H1 (cell line): ENCODE data around the gene GABRG3. TPM values are rescaled to one million over a fixed set of nuclear protein-coding genes. Genes with fewer than 3 reads are reported as not detected.

Experiments used
- CTCF ChIA-PET: fragments of 300-600 bp; sonication (Branson Sonifier 250); formaldehyde crosslinking; loops from one replicate; lab custom pipeline; 2021; ENCODE audit not compliant: partially characterized antibody; lab: Charles Lee
- POLR2A ChIA-PET: fragments of 300-600 bp; sonication (Branson Sonifier 250); formaldehyde crosslinking; loops from one replicate; lab custom pipeline; 2021; ENCODE audit warnings: inconsistent platforms; ENCODE audit not compliant: partially characterized antibody; lab: Charles Lee
- DNase-seq, 2 experiments: peaks; one replicate each; pipeline versions ENCODE4 v3.0.0 to v3.0.0-alpha.2; 2010 to 2022; ENCODE audit warnings: low spot score in 2 of 2, low read depth in 1 of 2, mixed read lengths in 1 of 2
- FAIRE-seq: peaks from 2 replicates; lab custom pipeline; 2011; peaks lifted over from hg19 to GRCh38; lab: Jason Lieb, UNC
- H2AFZ ChIP-seq: 2 replicates; pipeline ENCODE4 v1.8.1; 2012; ENCODE audit warnings: low read length, inconsistent platforms
- H2AK5ac ChIP-seq: 2 replicates; pipeline ENCODE4 v1.6.1; 2013; ENCODE audit warnings: low read depth, low read length
- H2BK120ac ChIP-seq: replicated peaks from 2 replicates; pipeline ENCODE3; 2013; ENCODE audit warnings: low read depth, low read length, inconsistent platforms
- H2BK12ac ChIP-seq: 2 replicates; pipeline ENCODE4 v1.6.1; 2013; ENCODE audit warnings: low read depth, low read length
- H2BK15ac ChIP-seq: 2 replicates; pipeline ENCODE4 v1.6.1; 2013; ENCODE audit warnings: low read length
- H2BK20ac ChIP-seq: 2 replicates; pipeline ENCODE4 v1.6.1; 2013; ENCODE audit warnings: low read length
- H2BK5ac ChIP-seq: 2 replicates; pipeline ENCODE4 v1.6.1; 2013; ENCODE audit warnings: low read depth, low read length
- H3K14ac ChIP-seq: 2 replicates; pipeline ENCODE4 v1.6.1; 2013; ENCODE audit warnings: inconsistent platforms; ENCODE audit not compliant: insufficient read length
- H3K18ac ChIP-seq: 2 replicates; pipeline ENCODE4 v1.6.1; 2013; ENCODE audit warnings: low read length; ENCODE audit errors: extremely low read depth
- H3K23ac ChIP-seq: 2 replicates; pipeline ENCODE4 v1.6.1; 2013; ENCODE audit warnings: inconsistent platforms; ENCODE audit not compliant: insufficient read length
- H3K23me2 ChIP-seq: 2 replicates; pipeline ENCODE4 v1.6.1; 2013; ENCODE audit warnings: low read depth, low read length
- H3K27ac ChIP-seq: 2 replicates; pipeline ENCODE4 v1.6.1; 2011; ENCODE audit warnings: low read depth, low read length, inconsistent platforms
- H3K27me3 ChIP-seq, 4 experiments: replicated peaks in 1 of 4; 1 replicate in 1 of 4; 2 replicates in 3 of 4; pipeline versions ENCODE4 v1.6.1 to v1.8.1; 2011 to 2013; ENCODE audit warnings: low read length in 3 of 4, mild to moderate bottlenecking in 3 of 4, inconsistent platforms in 2 of 4, mixed read lengths in 2 of 4, moderate library complexity in 1 of 4; ENCODE audit not compliant: control insufficient read depth in 3 of 4, insufficient read depth in 3 of 4; ENCODE audit errors: extremely low read depth in 1 of 4
- H3K36me3 ChIP-seq, 4 experiments: 2 replicates each; pipeline versions ENCODE4 v1.6.1 to v1.8.1; 2011 to 2013; ENCODE audit warnings: mild to moderate bottlenecking in 4 of 4, low read length in 3 of 4, moderate library complexity in 2 of 4, control low read depth in 1 of 4, inconsistent platforms in 1 of 4; ENCODE audit not compliant: insufficient read depth in 4 of 4, control insufficient read depth in 2 of 4
- H3K4ac ChIP-seq: replicated peaks from 2 replicates; pipeline ENCODE3; 2013; ENCODE audit warnings: low read length, low read depth, mixed read lengths, inconsistent platforms; ENCODE audit not compliant: insufficient read length
- H3K4me1 ChIP-seq, 4 experiments: replicated peaks in 1 of 4; 1 replicate in 1 of 4; 2 replicates in 3 of 4; pipeline versions ENCODE4 v1.6.1 to v1.8.1; 2011 to 2013; ENCODE audit warnings: low read length in 3 of 4, inconsistent platforms in 2 of 4, mixed read lengths in 1 of 4; ENCODE audit not compliant: insufficient read depth in 4 of 4, control insufficient read depth in 3 of 4
- H3K4me2 ChIP-seq, 2 experiments: 2 replicates each; pipeline versions ENCODE4 v1.6.1 to v1.8.1; 2011 to 2013; ENCODE audit warnings: low read depth in 2 of 2, low read length in 2 of 2, control low read depth in 1 of 2, inconsistent platforms in 1 of 2, mild to moderate bottlenecking in 1 of 2; ENCODE audit not compliant: insufficient read depth in 1 of 2
- H3K4me3 ChIP-seq, 4 experiments: fragments of 200-600, 300-600 bp in 1 of 4; sonication (generic), shearing (Covaris generic), sonication (Bioruptor Twin) in 1 of 4; 2 replicates each; pipeline versions ENCODE4 v1.5.1 to v1.8.1; 2011 to 2016; ENCODE audit warnings: low read length in 4 of 4, low read depth in 3 of 4, control low read depth in 2 of 4, inconsistent platforms in 2 of 4, mild to moderate bottlenecking in 2 of 4, mixed read lengths in 1 of 4, moderate library complexity in 1 of 4; ENCODE audit not compliant: insufficient read depth in 2 of 4; ENCODE audit errors: extremely low read depth in 1 of 4
- H3K56ac ChIP-seq: replicated peaks from 2 replicates; pipeline ENCODE3; 2013; ENCODE audit warnings: low read depth, mild to moderate bottlenecking, mixed read lengths, low read length, inconsistent platforms; ENCODE audit not compliant: insufficient read length
- H3K79me1 ChIP-seq: 2 replicates; pipeline ENCODE4 v1.6.1; 2013; ENCODE audit warnings: low read depth, low read length, control low read depth
- H3K79me2 ChIP-seq, 2 experiments: 2 replicates each; pipeline versions ENCODE4 v1.6.1 to v1.8.1; 2012 to 2013; ENCODE audit warnings: low read length in 2 of 2, mild to moderate bottlenecking in 2 of 2, inconsistent platforms in 1 of 2; ENCODE audit not compliant: insufficient read depth in 2 of 2, control insufficient read depth in 1 of 2
- H3K9ac ChIP-seq, 4 experiments: replicated peaks in 1 of 4; 1 replicate in 1 of 4; 2 replicates in 3 of 4; pipeline versions ENCODE4 v1.6.1 to v1.8.1; 2011 to 2013; ENCODE audit warnings: low read depth in 3 of 4, low read length in 3 of 4, control low read depth in 2 of 4, mild to moderate bottlenecking in 2 of 4, moderate library complexity in 2 of 4, inconsistent platforms in 1 of 4; ENCODE audit errors: extremely low read depth in 1 of 4
- H3K9me3 ChIP-seq, 2 experiments: 2 replicates each; pipeline versions ENCODE4 v1.6.1 to v1.8.1; 2012 to 2013; ENCODE audit warnings: mild to moderate bottlenecking in 2 of 2, moderate library complexity in 2 of 2, control low read depth in 1 of 2, inconsistent platforms in 1 of 2, low read depth in 1 of 2, low read length in 1 of 2, mixed read lengths in 1 of 2; ENCODE audit not compliant: insufficient read depth in 2 of 2
- H4K20me1 ChIP-seq, 2 experiments: replicated peaks in 1 of 2; 2 replicates each; pipeline versions ENCODE3 to v1.8.1; 2011 to 2013; ENCODE audit warnings: inconsistent platforms in 2 of 2, low read length in 2 of 2, mild to moderate bottlenecking in 1 of 2; ENCODE audit not compliant: insufficient read depth in 2 of 2, control insufficient read depth in 1 of 2
- H4K5ac ChIP-seq: 2 replicates; pipeline ENCODE4 v1.6.1; 2013; ENCODE audit warnings: low read length, low read depth, mixed read lengths, inconsistent platforms; ENCODE audit not compliant: insufficient read length
- H4K8ac ChIP-seq: 2 replicates; pipeline ENCODE4 v1.8.0; 2013; ENCODE audit warnings: mild to moderate bottlenecking, moderate library complexity, low read length, inconsistent platforms; ENCODE audit not compliant: insufficient read depth; ENCODE audit errors: extremely low read depth
- H4K91ac ChIP-seq: replicated peaks from 2 replicates; pipeline ENCODE3; 2013; ENCODE audit warnings: low read length, mixed read lengths, inconsistent platforms; ENCODE audit not compliant: insufficient read length
- ATF3 ChIP-seq: IDR thresholded peaks from 2 replicates; pipeline ENCODE4 v1.6.1; 2011; ENCODE audit warnings: low read depth, mild to moderate bottlenecking, low read length; ENCODE audit not compliant: insufficient read depth
- CHD2 ChIP-seq: IDR thresholded peaks from 2 replicates; pipeline ENCODE4 v1.6.1; 2012; ENCODE audit warnings: low read length, improper control_type of control experiment
- CTCF ChIP-seq, 3 experiments: IDR thresholded peaks; 1 replicate in 2 of 3; 2 replicates in 1 of 3; pipeline versions ENCODE4 v1.5.1 to v1.6.1; 2011; ENCODE audit warnings: low read length in 3 of 3, mild to moderate bottlenecking in 3 of 3, inconsistent platforms in 2 of 3, low read depth in 1 of 3, moderate library complexity in 1 of 3; ENCODE audit not compliant: insufficient read depth in 1 of 3; ENCODE audit errors: control extremely low read depth in 1 of 3
- KDM5A ChIP-seq: fragments of 200-600 bp; IDR thresholded peaks from 2 replicates; pipeline ENCODE4 v1.7.1; 2012; ENCODE audit warnings: mild to moderate bottlenecking, low read length, inconsistent platforms, mixed read lengths
- RAD21 ChIP-seq, 2 experiments: IDR thresholded peaks in 1 of 2; conservative IDR thresholded peaks in 1 of 2; 2 replicates each; pipeline ENCODE4 v1.6.1; 2011; ENCODE audit warnings: low read depth in 2 of 2, low read length in 2 of 2, improper control_type of control experiment in 1 of 2, inconsistent platforms in 1 of 2, mild to moderate bottlenecking in 1 of 2, moderate library complexity in 1 of 2
- SAP30 ChIP-seq: fragments of 300-600 bp; sonication (generic); IDR thresholded peaks from 2 replicates; pipeline ENCODE4 v1.7.1; 2012; ENCODE audit warnings: low read length, moderate library complexity, mild to moderate bottlenecking, inconsistent platforms; ENCODE audit not compliant: insufficient read depth, insufficient replicate concordance
- SRF ChIP-seq: IDR thresholded peaks from 2 replicates; pipeline ENCODE4 v1.6.1; 2011; ENCODE audit warnings: mild to moderate bottlenecking, low read depth, low read length, moderate library complexity
- WGBS, 2 experiments: shearing (Covaris generic) in 1 of 2; methylation state at CpG; one replicate each; pipeline versions ENCODE4 v1.1.6 to v1.1.7; 2013 to 2015; ENCODE audit warnings: low lambda C conversion rate in 2 of 2, mixed read lengths in 2 of 2, inconsistent platforms in 1 of 2, low coverage in 1 of 2, missing lambda C conversion rate in 1 of 2; ENCODE audit not compliant: insufficient replicate concordance in 2 of 2, insufficient coverage in 1 of 2, insufficient read length in 1 of 2; ENCODE audit errors: extremely low coverage in 1 of 2, missing lambda C conversion rate in 1 of 2; 5-methylcytosine and 5-hydroxymethylcytosine counted together
- polyA plus RNA-seq, 7 experiments: library from polyadenylated mRNA; depleted of rRNA in 3 of 7; stranded (reverse) in 5 of 7; unstranded in 2 of 7; fragments of >200 nt in 5 of 7; fragments of 200-250 nt in 2 of 7; gene quantifications; 1 replicate in 5 of 7; 2 replicates in 1 of 7; 4 replicates in 1 of 7; pipeline versions ENCODE4 v1.2.1 to v1.2.3, GENCODE V29; 2011 to 2013; ENCODE audit warnings: missing spikeins in 2 of 7, mixed read lengths in 2 of 7
- total RNA-seq: library from RNA; stranded (reverse); fragmentation: NEBNext Ultra II Directional; extraction: Animal tissue kit (Norgen Biotek cat#: 25700); gene quantifications from 2 replicates; pipeline ENCODE4 v1.2.1, GENCODE V29; 2021

Gene GABRG3
- total and polyA plus RNA-seq, 2 of the 8 experiments (the other 6 are each of a cell fraction or from before 2014, with no cell fraction given), result 0.17 to 0.80 TPM

DNA sequence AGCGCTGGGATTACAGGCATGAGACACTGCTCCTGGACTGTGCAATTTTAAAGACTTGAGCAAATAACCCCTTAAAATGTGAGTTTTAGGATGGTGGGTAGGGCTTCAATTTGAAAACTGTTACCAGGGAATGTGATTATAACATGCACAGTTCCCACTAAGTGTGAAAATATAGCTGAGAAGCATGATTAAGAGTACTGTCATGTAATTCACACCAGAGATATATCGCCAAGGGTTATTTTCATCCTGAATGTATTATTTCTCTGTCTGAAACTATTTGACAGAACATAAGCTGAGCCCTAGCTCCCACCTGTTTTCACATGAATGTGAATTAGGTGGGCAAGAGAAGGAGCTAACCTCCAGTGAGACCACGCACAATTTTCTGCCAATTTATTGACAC is 457.2 kb downstream of the GABRG3 start:
- Histone ChIP-seq H3K79me1 (no peaks in the 10 kb centered on the region), H3K23ac (no peak overlapping the region)
- FAIRE-seq, result no peak
- no peak for TF ChIP-seq CHD2
- no peak for TF ChIP-seq SAP30
- no peak for TF ChIP-seq CTCF (IDR thresholded peaks at IDR 0.05; ENCODE audit: control extremely low read depth in 1 of 3, insufficient read depth in 1 of 3, low read depth in 1 of 3, low read length in 3 of 3)
- no peak for TF ChIP-seq KDM5A
- no peak for TF ChIP-seq RAD21 (IDR thresholded peaks at IDR 0.05 in 1 of 2, conservative IDR thresholded peaks at IDR 0.05 in 1 of 2; ENCODE audit: low read depth in 2 of 2, low read length in 2 of 2)
- no peak for TF ChIP-seq ATF3
- TF ChIP-seq SRF, result no peak
- TF ChIP-seq, all 59 proteins: peak for 0
- no peak overlapping the region for H3K4ac ChIP-seq
- no peak for DNase-seq
- H3K9ac ChIP-seq, result no peak overlapping the region
- H2BK12ac ChIP-seq, result no peak overlapping the region
- POLR2A ChIA-PET, result no interaction called here
- H3K4me2 ChIP-seq, result no peak overlapping the region
- no peak overlapping the region for H2BK20ac ChIP-seq
- H3K23me2 ChIP-seq, result no peaks in the 10 kb centered on the region
- H2BK5ac ChIP-seq, result no peak overlapping the region
- H3K36me3 ChIP-seq, result no peaks in the 10 kb centered on the region
- no peak overlapping the region for H2AFZ ChIP-seq
- H3K14ac ChIP-seq, result no peak overlapping the region
- no peak overlapping the region for H3K4me3 ChIP-seq
- H3K9me3 ChIP-seq, result peaks cover 6 to 10% of the 10 kb centered on the region in 2 experiments; a peak in 2 of 4 replicates
- H3K79me2 ChIP-seq, result no peaks in the 10 kb centered on the region
- H2BK120ac ChIP-seq, result no peak overlapping the region
- H3K56ac ChIP-seq, result no peak overlapping the region
- H3K4me1 ChIP-seq, result no peaks in the 10 kb centered on the region
- no peak overlapping the region for H4K8ac ChIP-seq
- CTCF ChIA-PET, result no interaction called here
- H3K27ac ChIP-seq, result no peak overlapping the region
- no peak overlapping the region for H4K91ac ChIP-seq
- H3K27me3 ChIP-seq, result no peaks in the 10 kb centered on the region
- H4K5ac ChIP-seq, result no peak overlapping the region
- no peaks in the 10 kb centered on the region for H4K20me1 ChIP-seq
- H2BK15ac ChIP-seq, result no peak overlapping the region
- no peak overlapping the region for H2AK5ac ChIP-seq
- WGBS, 2 experiments, result 99% methylated on average over 3 of the region's 3 CpGs; no CpG with 5 or more reads in 1 of the 2 experiments
- no peak overlapping the region for H3K18ac ChIP-seq
